H1 (cell line): ENCODE measurements around the gene RITA1. TPM values are rescaled to one million over a fixed set of nuclear protein-coding genes. Genes with fewer than 3 reads are reported as not detected.

Experiments
- JUN ChIP-seq: IDR thresholded peaks from 2 replicates; pipeline ENCODE4 v1.6.1; 2011; ENCODE audit warnings: low read depth, mild to moderate bottlenecking, improper control_type of control experiment, low read length
- NANOG ChIP-seq: IDR thresholded peaks from 2 replicates; pipeline ENCODE4 v1.6.1; 2011; ENCODE audit warnings: low read length, low read depth, mild to moderate bottlenecking, inconsistent platforms; ENCODE audit not compliant: insufficient read depth, poor library complexity, severe bottlenecking
- RAD21 ChIP-seq, 2 experiments: IDR thresholded peaks in 1 of 2; conservative IDR thresholded peaks in 1 of 2; 2 replicates each; pipeline ENCODE4 v1.6.1; 2011; ENCODE audit warnings: low read depth in 2 of 2, low read length in 2 of 2, improper control_type of control experiment in 1 of 2, inconsistent platforms in 1 of 2, mild to moderate bottlenecking in 1 of 2, moderate library complexity in 1 of 2
- RXRA ChIP-seq: IDR thresholded peaks from 2 replicates; pipeline ENCODE4 v1.6.1; 2011; ENCODE audit warnings: low read depth, mild to moderate bottlenecking, low read length, moderate library complexity; ENCODE audit not compliant: insufficient read depth
- SRF ChIP-seq: IDR thresholded peaks from 2 replicates; pipeline ENCODE4 v1.6.1; 2011; ENCODE audit warnings: mild to moderate bottlenecking, low read depth, low read length, moderate library complexity
- YY1 ChIP-seq: IDR thresholded peaks from 2 replicates; pipeline ENCODE4 v1.6.1; 2011; ENCODE audit warnings: low read depth, mild to moderate bottlenecking, low read length
- polyA plus RNA-seq, 7 experiments: library from polyadenylated mRNA; depleted of rRNA in 3 of 7; stranded (reverse) in 5 of 7; unstranded in 2 of 7; fragments of >200 nt in 5 of 7; fragments of 200-250 nt in 2 of 7; gene quantifications; 1 replicate in 5 of 7; 2 replicates in 1 of 7; 4 replicates in 1 of 7; pipeline versions ENCODE4 v1.2.1 to v1.2.3, GENCODE V29; 2011 to 2013; ENCODE audit warnings: missing spikeins in 2 of 7, mixed read lengths in 2 of 7
- total RNA-seq: library from RNA; stranded (reverse); fragmentation: NEBNext Ultra II Directional; extraction: Animal tissue kit (Norgen Biotek cat#: 25700); gene quantifications from 2 replicates; pipeline ENCODE4 v1.2.1, GENCODE V29; 2021
- TF ChIP-seq, protein P1 (sequence below): IDR thresholded peaks from 2 replicates; pipeline ENCODE4 v1.6.1; 2011; ENCODE audit warnings: low read depth, mild to moderate bottlenecking, low read length; ENCODE audit not compliant: insufficient read depth
- TF ChIP-seq, protein P2 (sequence below): fragments of 300-600 bp; sonication (generic); IDR thresholded peaks from 2 replicates; pipeline ENCODE4 v1.7.1; 2012; ENCODE audit warnings: low read length, moderate library complexity, mild to moderate bottlenecking, inconsistent platforms; ENCODE audit not compliant: insufficient replicate concordance

RITA1 gene
- total and polyA plus RNA-seq, 2 of the 8 experiments (the other 6 are each of a cell fraction or from before 2014, with no cell fraction given): 24.1 to 25.8 TPM

DNA sequence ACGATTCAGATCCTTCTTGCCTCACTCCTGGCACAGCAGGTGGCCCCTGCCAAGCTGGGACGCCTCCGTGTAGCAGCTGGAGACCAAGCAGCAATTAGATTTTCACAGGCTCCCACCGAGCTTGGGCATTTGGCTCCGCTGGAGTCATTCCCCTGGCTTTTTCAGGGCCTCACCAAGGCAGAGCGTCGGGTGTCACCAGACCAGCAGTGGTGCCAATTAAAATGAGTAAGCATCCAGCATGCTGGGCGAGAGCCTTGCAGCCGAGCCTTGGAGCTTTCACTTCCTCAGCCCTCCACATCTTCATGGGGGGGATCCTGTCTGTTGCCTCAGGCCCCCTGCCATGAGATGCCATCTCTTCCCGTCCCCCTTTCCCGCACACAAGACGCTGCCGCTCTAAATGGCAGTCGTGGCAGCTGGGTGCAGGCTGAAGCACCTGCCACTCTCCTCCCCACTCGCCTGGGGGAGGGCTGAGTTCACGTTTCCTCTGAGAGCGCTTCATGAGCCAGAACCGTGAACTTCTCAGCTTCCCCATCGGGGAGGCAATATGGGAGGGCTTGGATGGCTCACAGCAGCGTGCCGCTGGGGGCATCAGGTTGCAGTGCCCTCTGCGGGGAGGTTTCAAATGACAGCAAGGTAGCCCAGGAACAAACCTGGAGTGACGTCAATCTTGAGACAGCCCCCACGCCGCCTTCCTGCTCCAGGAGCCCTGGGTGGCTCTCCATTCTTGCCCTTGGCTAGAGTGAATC is 47.5 kb downstream of the RITA1 start (continued):
- TF ChIP-seq, protein P1, sequence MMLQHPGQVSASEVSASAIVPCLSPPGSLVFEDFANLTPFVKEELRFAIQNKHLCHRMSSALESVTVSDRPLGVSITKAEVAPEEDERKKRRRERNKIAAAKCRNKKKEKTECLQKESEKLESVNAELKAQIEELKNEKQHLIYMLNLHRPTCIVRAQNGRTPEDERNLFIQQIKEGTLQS: no peak
- TF ChIP-seq RXRA (no peak), SRF (no peak), YY1 (0 out of 2 replicates have a peak, but pooled peaks have one; percentile 35), RAD21 (IDR thresholded peaks at IDR 0.05 in 1 of 2, conservative IDR thresholded peaks at IDR 0.05 in 1 of 2; ENCODE audit: low read depth in 2 of 2, low read length in 2 of 2) (peak; percentile 37 to 41), NANOG (peak; percentile 6), JUN (no peak)
- TF ChIP-seq, protein P2, sequence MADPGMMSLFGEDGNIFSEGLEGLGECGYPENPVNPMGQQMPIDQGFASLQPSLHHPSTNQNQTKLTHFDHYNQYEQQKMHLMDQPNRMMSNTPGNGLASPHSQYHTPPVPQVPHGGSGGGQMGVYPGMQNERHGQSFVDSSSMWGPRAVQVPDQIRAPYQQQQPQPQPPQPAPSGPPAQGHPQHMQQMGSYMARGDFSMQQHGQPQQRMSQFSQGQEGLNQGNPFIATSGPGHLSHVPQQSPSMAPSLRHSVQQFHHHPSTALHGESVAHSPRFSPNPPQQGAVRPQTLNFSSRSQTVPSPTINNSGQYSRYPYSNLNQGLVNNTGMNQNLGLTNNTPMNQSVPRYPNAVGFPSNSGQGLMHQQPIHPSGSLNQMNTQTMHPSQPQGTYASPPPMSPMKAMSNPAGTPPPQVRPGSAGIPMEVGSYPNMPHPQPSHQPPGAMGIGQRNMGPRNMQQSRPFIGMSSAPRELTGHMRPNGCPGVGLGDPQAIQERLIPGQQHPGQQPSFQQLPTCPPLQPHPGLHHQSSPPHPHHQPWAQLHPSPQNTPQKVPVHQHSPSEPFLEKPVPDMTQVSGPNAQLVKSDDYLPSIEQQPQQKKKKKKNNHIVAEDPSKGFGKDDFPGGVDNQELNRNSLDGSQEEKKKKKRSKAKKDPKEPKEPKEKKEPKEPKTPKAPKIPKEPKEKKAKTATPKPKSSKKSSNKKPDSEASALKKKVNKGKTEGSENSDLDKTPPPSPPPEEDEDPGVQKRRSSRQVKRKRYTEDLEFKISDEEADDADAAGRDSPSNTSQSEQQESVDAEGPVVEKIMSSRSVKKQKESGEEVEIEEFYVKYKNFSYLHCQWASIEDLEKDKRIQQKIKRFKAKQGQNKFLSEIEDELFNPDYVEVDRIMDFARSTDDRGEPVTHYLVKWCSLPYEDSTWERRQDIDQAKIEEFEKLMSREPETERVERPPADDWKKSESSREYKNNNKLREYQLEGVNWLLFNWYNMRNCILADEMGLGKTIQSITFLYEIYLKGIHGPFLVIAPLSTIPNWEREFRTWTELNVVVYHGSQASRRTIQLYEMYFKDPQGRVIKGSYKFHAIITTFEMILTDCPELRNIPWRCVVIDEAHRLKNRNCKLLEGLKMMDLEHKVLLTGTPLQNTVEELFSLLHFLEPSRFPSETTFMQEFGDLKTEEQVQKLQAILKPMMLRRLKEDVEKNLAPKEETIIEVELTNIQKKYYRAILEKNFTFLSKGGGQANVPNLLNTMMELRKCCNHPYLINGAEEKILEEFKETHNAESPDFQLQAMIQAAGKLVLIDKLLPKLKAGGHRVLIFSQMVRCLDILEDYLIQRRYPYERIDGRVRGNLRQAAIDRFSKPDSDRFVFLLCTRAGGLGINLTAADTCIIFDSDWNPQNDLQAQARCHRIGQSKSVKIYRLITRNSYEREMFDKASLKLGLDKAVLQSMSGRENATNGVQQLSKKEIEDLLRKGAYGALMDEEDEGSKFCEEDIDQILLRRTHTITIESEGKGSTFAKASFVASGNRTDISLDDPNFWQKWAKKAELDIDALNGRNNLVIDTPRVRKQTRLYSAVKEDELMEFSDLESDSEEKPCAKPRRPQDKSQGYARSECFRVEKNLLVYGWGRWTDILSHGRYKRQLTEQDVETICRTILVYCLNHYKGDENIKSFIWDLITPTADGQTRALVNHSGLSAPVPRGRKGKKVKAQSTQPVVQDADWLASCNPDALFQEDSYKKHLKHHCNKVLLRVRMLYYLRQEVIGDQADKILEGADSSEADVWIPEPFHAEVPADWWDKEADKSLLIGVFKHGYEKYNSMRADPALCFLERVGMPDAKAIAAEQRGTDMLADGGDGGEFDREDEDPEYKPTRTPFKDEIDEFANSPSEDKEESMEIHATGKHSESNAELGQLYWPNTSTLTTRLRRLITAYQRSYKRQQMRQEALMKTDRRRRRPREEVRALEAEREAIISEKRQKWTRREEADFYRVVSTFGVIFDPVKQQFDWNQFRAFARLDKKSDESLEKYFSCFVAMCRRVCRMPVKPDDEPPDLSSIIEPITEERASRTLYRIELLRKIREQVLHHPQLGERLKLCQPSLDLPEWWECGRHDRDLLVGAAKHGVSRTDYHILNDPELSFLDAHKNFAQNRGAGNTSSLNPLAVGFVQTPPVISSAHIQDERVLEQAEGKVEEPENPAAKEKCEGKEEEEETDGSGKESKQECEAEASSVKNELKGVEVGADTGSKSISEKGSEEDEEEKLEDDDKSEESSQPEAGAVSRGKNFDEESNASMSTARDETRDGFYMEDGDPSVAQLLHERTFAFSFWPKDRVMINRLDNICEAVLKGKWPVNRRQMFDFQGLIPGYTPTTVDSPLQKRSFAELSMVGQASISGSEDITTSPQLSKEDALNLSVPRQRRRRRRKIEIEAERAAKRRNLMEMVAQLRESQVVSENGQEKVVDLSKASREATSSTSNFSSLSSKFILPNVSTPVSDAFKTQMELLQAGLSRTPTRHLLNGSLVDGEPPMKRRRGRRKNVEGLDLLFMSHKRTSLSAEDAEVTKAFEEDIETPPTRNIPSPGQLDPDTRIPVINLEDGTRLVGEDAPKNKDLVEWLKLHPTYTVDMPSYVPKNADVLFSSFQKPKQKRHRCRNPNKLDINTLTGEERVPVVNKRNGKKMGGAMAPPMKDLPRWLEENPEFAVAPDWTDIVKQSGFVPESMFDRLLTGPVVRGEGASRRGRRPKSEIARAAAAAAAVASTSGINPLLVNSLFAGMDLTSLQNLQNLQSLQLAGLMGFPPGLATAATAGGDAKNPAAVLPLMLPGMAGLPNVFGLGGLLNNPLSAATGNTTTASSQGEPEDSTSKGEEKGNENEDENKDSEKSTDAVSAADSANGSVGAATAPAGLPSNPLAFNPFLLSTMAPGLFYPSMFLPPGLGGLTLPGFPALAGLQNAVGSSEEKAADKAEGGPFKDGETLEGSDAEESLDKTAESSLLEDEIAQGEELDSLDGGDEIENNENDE: no peak
